ENCODE data around the gene PABPC3.

DNA sequence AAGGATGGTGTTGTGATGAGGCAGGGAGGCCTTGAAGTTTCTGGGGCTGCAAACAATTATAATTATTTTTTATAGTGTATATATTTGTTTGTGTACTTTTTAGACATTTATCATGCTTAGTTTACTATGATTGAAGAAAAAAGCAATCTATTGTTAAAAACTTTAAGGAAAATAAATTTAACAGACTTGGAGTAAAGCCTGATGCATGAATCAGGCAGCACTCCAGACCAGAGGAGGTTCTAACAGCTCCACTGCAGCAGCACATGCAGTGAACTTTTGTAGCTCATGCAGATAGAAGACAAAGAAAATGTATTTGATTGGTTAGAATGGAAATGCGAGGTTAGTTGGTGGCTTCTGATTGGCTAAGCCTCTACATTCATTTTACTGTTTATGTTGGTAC, 36.8 kb upstream of the PABPC3 start:
- TF ChIP-seq, protein P1, sequence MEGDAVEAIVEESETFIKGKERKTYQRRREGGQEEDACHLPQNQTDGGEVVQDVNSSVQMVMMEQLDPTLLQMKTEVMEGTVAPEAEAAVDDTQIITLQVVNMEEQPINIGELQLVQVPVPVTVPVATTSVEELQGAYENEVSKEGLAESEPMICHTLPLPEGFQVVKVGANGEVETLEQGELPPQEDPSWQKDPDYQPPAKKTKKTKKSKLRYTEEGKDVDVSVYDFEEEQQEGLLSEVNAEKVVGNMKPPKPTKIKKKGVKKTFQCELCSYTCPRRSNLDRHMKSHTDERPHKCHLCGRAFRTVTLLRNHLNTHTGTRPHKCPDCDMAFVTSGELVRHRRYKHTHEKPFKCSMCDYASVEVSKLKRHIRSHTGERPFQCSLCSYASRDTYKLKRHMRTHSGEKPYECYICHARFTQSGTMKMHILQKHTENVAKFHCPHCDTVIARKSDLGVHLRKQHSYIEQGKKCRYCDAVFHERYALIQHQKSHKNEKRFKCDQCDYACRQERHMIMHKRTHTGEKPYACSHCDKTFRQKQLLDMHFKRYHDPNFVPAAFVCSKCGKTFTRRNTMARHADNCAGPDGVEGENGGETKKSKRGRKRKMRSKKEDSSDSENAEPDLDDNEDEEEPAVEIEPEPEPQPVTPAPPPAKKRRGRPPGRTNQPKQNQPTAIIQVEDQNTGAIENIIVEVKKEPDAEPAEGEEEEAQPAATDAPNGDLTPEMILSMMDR (IDR thresholded peaks at IDR 0.05; ENCODE audit: low read depth, low read length), result no peak
- no peak for TF ChIP-seq EZH2phosphoT487 (IDR thresholded peaks at IDR 0.05; ENCODE audit: low read depth)

All from OCI-LY3 (cell line).